Cardiac muscle cell (in vitro differentiated cells and primary cell): Measurements from ENCODE around the gene SQSTM1. TPM values are rescaled to one million over a fixed set of nuclear protein-coding genes. Genes with fewer than 3 reads are reported as not detected.

Experiments
- DNase-seq, 2 donors: peaks; one replicate each; pipeline versions ENCODE4 v3.0.0 to v3.0.0-alpha.2; 2010 to 2017; ENCODE audit warnings: low read depth in 1 of 2, low spot score in 1 of 2
- H3K27ac ChIP-seq: fragments of 200-600 bp; sonication (generic); 2 replicates; pipeline ENCODE4 v1.5.1; 2016
- H3K27me3 ChIP-seq: fragments of 200-600 bp; sonication (generic); 2 replicates; pipeline ENCODE4 v1.6.0; 2016; ENCODE audit warnings: control low read depth
- H3K36me3 ChIP-seq: fragments of 200-600 bp; sonication (generic); 2 replicates; pipeline ENCODE4 v1.5.1; 2016; ENCODE audit warnings: control low read depth
- H3K4me1 ChIP-seq: fragments of 200-600 bp; sonication (generic); 2 replicates; pipeline ENCODE4 v1.8.1; 2017; ENCODE audit warnings: low read depth, mild to moderate bottlenecking, mixed run types
- H3K4me3 ChIP-seq: fragments of 200-600 bp; sonication (generic); 2 replicates; pipeline ENCODE4 v1.5.1; 2016; ENCODE audit warnings: mild to moderate bottlenecking
- H3K9me3 ChIP-seq: fragments of 200-600 bp; sonication (generic); 2 replicates; pipeline ENCODE4 v1.5.1; 2017; ENCODE audit warnings: low read depth, mild to moderate bottlenecking, control low read depth
- CTCF ChIP-seq: IDR thresholded peaks from 2 replicates; pipeline ENCODE4 v1.5.1; 2012; ENCODE audit warnings: low read depth, mild to moderate bottlenecking, low read length
- polyA plus RNA-seq: library from polyadenylated mRNA; unstranded; fragments of >200 nt; fragmentation: Nextera tagmentation; extraction: Ambion mirVana; gene quantifications from 2 replicates; pipeline ENCODE4 v1.2.1, GENCODE V29; 2016
- total RNA-seq: library from RNA; depleted of rRNA; stranded (reverse); fragments of >200 nt; gene quantifications from 2 replicates; pipeline ENCODE4 v1.2.3, GENCODE V29; 2016

Gene SQSTM1
- total and polyA plus RNA-seq, 2 experiments from 2014 or later = 110 to 144 TPM

DNA sequence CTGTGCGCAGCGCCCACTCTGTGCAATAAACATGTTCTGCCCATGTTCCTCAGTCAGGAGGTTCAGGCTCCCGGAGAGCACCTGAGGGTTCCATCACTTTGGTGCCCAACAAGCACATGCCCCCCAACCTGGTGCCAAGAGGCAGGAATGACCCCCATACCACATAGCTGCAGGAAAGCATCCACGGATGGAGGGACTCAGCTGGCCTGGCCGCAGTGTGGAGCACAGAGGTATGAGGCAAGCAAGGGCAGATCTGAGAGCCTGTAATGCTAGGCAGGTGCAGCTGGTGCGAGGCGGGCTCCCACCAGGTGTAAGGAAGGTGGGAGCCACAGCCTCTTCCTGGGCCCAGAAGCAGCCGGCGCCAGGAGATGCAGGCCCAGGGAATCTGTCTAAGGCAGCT, 42.2 kb downstream of the SQSTM1 start:
- DNase-seq = no peak
- TF ChIP-seq CTCF = no peak
- H3K27me3 ChIP-seq = no peaks in the 10 kb centered on the region
- peaks cover 10% of the 10 kb centered on the region for H3K4me1 ChIP-seq
- no peaks in the 10 kb centered on the region for H3K9me3 ChIP-seq
- H3K36me3 ChIP-seq = peaks cover 14% of the 10 kb centered on the region
- H3K4me3 ChIP-seq = no peak overlapping the region
- no peak overlapping the region for H3K27ac ChIP-seq

- Histone ChIP-seq H3K4me3 (no peak overlapping the region), H3K9me3 (no peaks in the 10 kb centered on the region), H3K4me1 (peaks cover 12% of the 10 kb centered on the region), H3K36me3 (peaks cover 14% of the 10 kb centered on the region), H3K27me3 (no peaks in the 10 kb centered on the region), H3K27ac (no peak overlapping the region)
- no peak for TF ChIP-seq CTCF
- no peak for DNase-seq
Measured at GRCh38 chr5:179863449-179864085, 42.9 kb downstream of the SQSTM1 start.

DNA sequence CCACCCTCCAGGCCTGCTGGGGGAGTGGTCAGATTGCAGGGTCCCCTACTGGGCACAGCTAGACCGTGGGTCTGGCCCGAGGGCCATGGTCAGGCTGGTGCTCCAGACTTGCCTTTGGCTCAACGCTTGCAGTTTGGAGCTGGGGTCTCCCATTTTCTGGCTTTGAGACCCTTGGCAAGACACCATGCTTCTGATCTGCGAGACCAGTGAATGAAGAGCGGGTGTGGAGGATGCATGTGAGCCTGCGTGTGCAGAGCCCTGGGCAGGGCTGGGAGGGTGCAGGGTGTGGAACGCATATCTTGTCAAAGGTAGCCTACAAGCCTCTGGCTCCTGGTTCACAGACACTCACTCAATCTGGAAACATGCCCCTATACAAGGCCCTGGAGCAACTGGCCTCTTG, 44.0 kb downstream of the SQSTM1 start:
- peaks cover 18% of the 10 kb centered on the region for H3K4me1 ChIP-seq

DNA sequence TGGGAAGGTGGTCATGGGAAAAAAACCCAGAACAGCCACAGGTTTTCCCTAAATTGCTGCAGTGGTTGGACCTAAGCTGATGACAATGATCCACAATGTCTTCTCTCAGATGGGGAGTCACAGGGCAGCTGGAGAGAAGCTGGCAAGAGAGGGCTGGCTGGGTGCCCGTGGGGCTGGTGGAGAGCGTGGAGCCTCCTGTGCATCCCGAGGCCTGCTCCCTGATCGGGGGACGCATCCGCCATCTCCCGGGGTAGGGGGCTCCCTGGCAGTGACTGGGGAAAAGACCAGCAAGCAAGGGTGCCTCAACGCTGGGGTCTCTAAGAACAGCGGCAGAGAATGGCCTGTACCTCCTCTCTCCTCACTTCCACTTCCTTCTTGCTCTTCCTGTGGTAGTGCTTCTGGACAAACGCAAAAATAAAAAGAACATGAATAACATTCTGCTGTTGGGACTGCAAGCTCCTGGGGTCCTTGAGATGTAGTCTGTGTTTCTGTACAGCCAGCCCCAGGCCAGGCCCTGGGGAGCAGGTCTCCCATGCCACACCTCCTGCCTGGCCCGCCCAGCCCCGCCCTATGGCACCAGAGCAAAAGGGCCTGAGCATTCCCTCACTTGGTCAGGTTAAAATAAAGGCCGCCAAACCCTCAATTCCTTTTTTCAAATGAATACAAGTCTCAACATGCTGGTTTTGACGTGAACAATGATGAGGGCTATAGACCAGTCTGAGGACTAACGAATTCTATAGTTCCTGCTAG, 45.0 kb downstream of the SQSTM1 start:
- no peak for TF ChIP-seq CTCF
- no peak for DNase-seq
- no peaks in the 10 kb centered on the region for H3K27me3 ChIP-seq
- peaks cover 20% of the 10 kb centered on the region for H3K4me1 ChIP-seq
- peaks cover 14% of the 10 kb centered on the region for H3K36me3 ChIP-seq
- no peak overlapping the region for H3K4me3 ChIP-seq
- no peaks in the 10 kb centered on the region for H3K9me3 ChIP-seq
- H3K27ac ChIP-seq = no peak overlapping the region

More for the DNA sequence above, 44.0 kb downstream of the SQSTM1 start:
- no peak for TF ChIP-seq CTCF
- no peak for DNase-seq
- H3K27ac ChIP-seq = no peak overlapping the region
- peaks cover 14% of the 10 kb centered on the region for H3K36me3 ChIP-seq
- H3K4me3 ChIP-seq = no peak overlapping the region
- H3K9me3 ChIP-seq = no peaks in the 10 kb centered on the region
- H3K27me3 ChIP-seq = no peaks in the 10 kb centered on the region

DNA sequence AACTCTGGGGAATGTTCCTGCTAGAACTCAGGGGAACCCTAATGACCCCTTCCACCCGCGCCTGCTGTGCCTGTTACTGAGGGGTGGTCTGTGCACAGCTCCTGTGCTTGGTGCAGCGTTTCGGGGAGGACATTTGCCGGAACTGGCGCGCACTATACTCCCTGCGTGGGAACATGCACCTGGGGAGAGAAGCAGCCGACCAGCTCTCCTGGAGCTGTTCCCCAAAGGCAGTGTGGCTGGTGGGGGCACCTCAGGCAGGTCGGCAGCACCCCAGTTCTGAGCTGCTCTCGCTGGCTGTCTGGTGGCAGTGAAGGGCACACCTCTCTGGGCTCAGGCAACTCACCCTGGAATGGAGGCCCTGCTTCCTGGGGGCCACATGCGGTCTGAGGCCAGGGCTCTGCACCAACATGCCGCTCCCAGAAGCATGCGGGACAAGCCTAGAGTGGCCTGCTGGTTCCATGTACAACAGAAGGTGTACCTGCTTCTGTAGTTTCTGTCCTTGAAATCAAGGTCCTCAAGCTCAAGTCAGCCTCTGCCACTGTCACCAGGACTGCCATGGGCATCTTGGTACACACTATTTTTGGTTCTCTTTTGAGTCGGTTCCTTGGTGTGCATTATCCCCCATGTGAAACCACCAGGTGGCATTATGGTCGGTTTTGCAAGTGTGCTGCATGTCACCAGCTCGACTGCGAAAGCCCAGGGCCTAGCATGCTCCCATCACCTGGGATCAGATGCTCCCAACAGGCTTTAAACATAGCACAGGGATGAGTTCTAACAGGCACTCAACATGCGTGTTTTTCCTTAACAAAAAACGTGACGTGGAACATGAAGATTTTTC, 45.8 kb downstream of the SQSTM1 start:
- Histone ChIP-seq H3K36me3 (peaks cover 14% of the 10 kb centered on the region), H3K4me3 (no peak overlapping the region), H3K4me1 (peaks cover 26% of the 10 kb centered on the region), H3K27me3 (no peaks in the 10 kb centered on the region), H3K27ac (no peak overlapping the region), H3K9me3 (no peaks in the 10 kb centered on the region)
- DNase-seq = no peak
- no peak for TF ChIP-seq CTCF
